SU-DHL-6 (cell line): ENCODE results near the gene SMC5.

ENCODE experiments used
- EZH2phosphoT487 ChIP-seq: fragments of 200-600 bp; sonication (generic), shearing (Covaris generic); conservative IDR thresholded peaks from 2 replicates; pipeline ENCODE4 v1.6.1; 2018; ENCODE audit warnings: mild to moderate bottlenecking, antibody characterized with exemption, low read length, moderate library complexity, mixed read lengths
- TF ChIP-seq, protein P1 (sequence below): fragments of 200-600 bp; sonication (generic); IDR thresholded peaks from one replicate; pipeline ENCODE4 v1.5.1; 2017; ENCODE audit warnings: antibody characterized with exemption, mild to moderate bottlenecking, low read length, moderate library complexity; ENCODE audit not compliant: insufficient read depth, poor library complexity, severe bottlenecking

DNA sequence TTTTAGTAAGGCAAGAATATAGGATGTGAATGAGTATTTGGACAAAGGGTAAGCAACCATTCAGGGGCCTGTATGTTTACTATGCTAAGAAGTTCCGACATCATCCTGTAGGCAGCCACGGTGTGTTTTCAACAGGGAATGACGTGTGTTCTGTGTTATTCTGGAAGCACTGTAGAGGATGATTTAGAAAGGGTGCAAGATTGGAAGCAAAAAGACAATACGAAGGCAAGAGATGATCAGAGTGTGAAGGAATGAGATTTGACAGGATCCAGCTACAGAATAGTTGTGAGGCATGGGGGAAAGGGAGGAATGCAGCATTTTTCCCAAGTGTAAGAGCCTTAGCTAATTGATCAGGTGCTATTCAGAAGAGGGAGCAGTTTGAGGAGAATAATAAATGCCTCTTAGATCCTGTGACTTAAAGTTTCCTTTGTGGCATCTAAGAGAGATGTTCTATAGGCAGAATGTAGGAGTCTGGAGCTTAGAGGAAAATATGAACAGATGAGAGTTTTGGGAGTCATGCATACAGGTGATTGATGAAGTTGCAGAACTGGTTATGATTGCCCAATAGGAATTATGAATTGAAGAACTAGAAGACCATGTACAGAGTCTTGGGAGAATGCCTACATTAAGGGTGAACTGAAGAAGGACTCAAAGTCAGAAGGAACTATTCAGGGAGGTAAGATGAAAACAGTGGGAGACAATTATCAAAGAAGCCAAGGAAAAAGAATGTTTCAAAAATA lies 2.5 kb downstream of the SMC5 start:
- TF ChIP-seq, protein P1, sequence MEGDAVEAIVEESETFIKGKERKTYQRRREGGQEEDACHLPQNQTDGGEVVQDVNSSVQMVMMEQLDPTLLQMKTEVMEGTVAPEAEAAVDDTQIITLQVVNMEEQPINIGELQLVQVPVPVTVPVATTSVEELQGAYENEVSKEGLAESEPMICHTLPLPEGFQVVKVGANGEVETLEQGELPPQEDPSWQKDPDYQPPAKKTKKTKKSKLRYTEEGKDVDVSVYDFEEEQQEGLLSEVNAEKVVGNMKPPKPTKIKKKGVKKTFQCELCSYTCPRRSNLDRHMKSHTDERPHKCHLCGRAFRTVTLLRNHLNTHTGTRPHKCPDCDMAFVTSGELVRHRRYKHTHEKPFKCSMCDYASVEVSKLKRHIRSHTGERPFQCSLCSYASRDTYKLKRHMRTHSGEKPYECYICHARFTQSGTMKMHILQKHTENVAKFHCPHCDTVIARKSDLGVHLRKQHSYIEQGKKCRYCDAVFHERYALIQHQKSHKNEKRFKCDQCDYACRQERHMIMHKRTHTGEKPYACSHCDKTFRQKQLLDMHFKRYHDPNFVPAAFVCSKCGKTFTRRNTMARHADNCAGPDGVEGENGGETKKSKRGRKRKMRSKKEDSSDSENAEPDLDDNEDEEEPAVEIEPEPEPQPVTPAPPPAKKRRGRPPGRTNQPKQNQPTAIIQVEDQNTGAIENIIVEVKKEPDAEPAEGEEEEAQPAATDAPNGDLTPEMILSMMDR, result no peak
- TF ChIP-seq EZH2phosphoT487, result no peak
